A549 (cell line): ENCODE results near the gene MBLAC1.

ENCODE experiments used
- CTCF ChIP-seq: fragments of >200 bp; sonication (Bioruptor Twin); formaldehyde crosslinking; IDR thresholded peaks from 3 replicates; pipeline ENCODE4 v1.5.1; 2016
- HOXB13 ChIP-seq: fragments of 250-450 bp; sonication (Bioruptor Pico); IDR thresholded peaks from 2 replicates; pipeline ENCODE4 v1.5.0; 2020; ENCODE audit warnings: low read depth, mild to moderate bottlenecking, moderate library complexity
- REST ChIP-seq: fragments of 200-600 bp; sonication (generic); IDR thresholded peaks from 2 replicates; pipeline ENCODE4 v1.6.1; 2016; ENCODE audit warnings: antibody characterized with exemption, mild to moderate bottlenecking, moderate library complexity
- SREBF2 ChIP-seq: fragments of 450-650 bp; IDR thresholded peaks from 2 replicates; pipeline ENCODE4 v1.6.1; 2014; ENCODE audit warnings: mild to moderate bottlenecking, moderate library complexity

- no peak for TF ChIP-seq REST
- no peak for TF ChIP-seq CTCF
- TF ChIP-seq HOXB13 (CRISPR knock-in tag), result no peak
- no peak for TF ChIP-seq SREBF2
Observed at GRCh38 chr7:100142461-100142860, 15.7 kb downstream of the MBLAC1 start.
